PFSK-1 (cell line): ENCODE results near the gene HM13.

ENCODE experiments used
- FOXP2 ChIP-seq: optimal IDR thresholded peaks from 2 replicates; pipeline ENCODE3; 2011; ENCODE audit warnings: borderline replicate concordance, control low read depth, inconsistent platforms; ENCODE audit not compliant: insufficient read depth; ENCODE audit errors: extremely low read length, extremely low read depth
- POLR2AphosphoS5 ChIP-seq: IDR thresholded peaks from 2 replicates; pipeline ENCODE4 v1.6.1; 2012; ENCODE audit warnings: low read depth, mild to moderate bottlenecking, control low read depth, low read length, moderate library complexity
- SIN3A ChIP-seq: IDR thresholded peaks from 2 replicates; pipeline ENCODE4 v1.6.1; 2012; ENCODE audit warnings: mild to moderate bottlenecking, low read length, moderate library complexity, borderline replicate concordance; ENCODE audit not compliant: insufficient read depth
- TAF1 ChIP-seq: IDR thresholded peaks from 2 replicates; pipeline ENCODE4 v1.6.1; 2012; ENCODE audit warnings: low read length, control low read depth, borderline replicate concordance; ENCODE audit not compliant: insufficient read depth
- TF ChIP-seq, protein P1 (sequence below), 2 experiments: IDR thresholded peaks; 2 replicates each; pipeline versions ENCODE4 v1.6.1 to v1.8.0; 2011 to 2012; ENCODE audit warnings: low read depth in 2 of 2, low read length in 2 of 2, control low read depth in 1 of 2, inconsistent platforms in 1 of 2, mild to moderate bottlenecking in 1 of 2, moderate library complexity in 1 of 2; ENCODE audit not compliant: insufficient read depth in 1 of 2

The HM13 gene

GRCh38 chr20:31475472-31476293 is 38.6 kb upstream of the HM13 start:
- TF ChIP-seq, protein P1, sequence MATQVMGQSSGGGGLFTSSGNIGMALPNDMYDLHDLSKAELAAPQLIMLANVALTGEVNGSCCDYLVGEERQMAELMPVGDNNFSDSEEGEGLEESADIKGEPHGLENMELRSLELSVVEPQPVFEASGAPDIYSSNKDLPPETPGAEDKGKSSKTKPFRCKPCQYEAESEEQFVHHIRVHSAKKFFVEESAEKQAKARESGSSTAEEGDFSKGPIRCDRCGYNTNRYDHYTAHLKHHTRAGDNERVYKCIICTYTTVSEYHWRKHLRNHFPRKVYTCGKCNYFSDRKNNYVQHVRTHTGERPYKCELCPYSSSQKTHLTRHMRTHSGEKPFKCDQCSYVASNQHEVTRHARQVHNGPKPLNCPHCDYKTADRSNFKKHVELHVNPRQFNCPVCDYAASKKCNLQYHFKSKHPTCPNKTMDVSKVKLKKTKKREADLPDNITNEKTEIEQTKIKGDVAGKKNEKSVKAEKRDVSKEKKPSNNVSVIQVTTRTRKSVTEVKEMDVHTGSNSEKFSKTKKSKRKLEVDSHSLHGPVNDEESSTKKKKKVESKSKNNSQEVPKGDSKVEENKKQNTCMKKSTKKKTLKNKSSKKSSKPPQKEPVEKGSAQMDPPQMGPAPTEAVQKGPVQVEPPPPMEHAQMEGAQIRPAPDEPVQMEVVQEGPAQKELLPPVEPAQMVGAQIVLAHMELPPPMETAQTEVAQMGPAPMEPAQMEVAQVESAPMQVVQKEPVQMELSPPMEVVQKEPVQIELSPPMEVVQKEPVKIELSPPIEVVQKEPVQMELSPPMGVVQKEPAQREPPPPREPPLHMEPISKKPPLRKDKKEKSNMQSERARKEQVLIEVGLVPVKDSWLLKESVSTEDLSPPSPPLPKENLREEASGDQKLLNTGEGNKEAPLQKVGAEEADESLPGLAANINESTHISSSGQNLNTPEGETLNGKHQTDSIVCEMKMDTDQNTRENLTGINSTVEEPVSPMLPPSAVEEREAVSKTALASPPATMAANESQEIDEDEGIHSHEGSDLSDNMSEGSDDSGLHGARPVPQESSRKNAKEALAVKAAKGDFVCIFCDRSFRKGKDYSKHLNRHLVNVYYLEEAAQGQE (IDR thresholded peaks at IDR 0.05; ENCODE audit: insufficient read depth in 1 of 2, low read depth in 2 of 2, low read length in 2 of 2): no peak
- TF ChIP-seq TAF1 (no peak), SIN3A (no peak), POLR2AphosphoS5 (no peak), FOXP2 (no peak)

- TF ChIP-seq TAF1: no peak
- TF ChIP-seq, protein P1 (IDR thresholded peaks at IDR 0.05; ENCODE audit: insufficient read depth in 1 of 2, low read depth in 2 of 2, low read length in 2 of 2): no peak
- TF ChIP-seq POLR2AphosphoS5: no peak
- no peak for TF ChIP-seq FOXP2
- TF ChIP-seq SIN3A: no peak
Measured at GRCh38 chr20:31476294-31476585, 38.0 kb upstream of the HM13 start.

DNA sequence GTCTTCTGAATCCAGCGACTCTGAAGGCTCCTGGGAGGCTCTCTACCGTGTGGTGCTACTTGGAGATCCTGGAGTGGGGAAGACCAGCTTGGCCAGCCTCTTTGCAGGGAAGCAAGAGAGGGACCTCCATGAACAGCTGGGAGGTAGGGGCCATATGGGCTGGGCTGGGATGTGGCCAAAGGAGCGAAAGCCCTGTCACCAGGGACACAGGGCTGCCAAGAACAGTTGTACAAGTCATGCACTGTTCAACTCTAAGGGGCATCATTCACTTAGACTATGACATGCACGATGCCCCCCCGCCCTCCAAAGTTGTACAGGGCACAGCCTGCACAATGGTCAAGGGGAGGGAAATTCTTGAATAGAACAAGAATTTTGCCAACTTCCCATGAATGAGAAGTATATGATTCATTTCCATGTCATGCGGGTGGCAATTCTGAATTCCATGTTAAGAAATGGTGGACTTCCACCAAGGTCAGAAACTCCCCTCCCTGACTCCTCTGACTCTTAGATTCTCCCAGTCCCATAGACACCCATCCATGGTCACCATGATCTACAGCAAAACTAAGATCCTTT is 37.5 kb upstream of the HM13 start:
- no peak for TF ChIP-seq TAF1
- no peak for TF ChIP-seq FOXP2
- TF ChIP-seq SIN3A: no peak
- TF ChIP-seq, protein P1 (IDR thresholded peaks at IDR 0.05; ENCODE audit: insufficient read depth in 1 of 2, low read depth in 2 of 2, low read length in 2 of 2): no peak
- no peak for TF ChIP-seq POLR2AphosphoS5

DNA sequence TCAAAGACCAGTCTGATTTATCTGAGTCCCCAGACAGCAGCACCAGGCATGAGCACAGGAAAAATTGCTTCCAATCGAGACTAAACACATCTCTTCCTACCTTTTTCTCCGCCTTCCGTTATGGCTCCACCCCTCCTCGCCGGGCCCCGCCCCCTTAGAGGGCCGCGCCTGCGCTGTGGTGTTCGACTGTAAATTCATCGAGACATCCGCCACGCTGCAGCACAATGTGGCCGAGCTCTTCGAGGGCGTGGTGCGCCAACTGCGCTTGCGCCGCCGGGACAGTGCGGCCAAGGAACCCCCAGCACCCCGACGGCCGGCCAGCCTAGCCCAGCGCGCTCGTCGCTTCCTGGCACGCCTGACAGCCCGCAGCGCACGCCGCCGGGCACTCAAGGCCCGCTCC is 30.2 kb upstream of the HM13 start:
- TF ChIP-seq TAF1 (no peak), FOXP2 (no peak), POLR2AphosphoS5 (no peak), SIN3A (no peak)
- TF ChIP-seq, protein P1 (IDR thresholded peaks at IDR 0.05; ENCODE audit: insufficient read depth in 1 of 2, low read depth in 2 of 2, low read length in 2 of 2): no peak
